HG03521 (cell line): ENCODE data around the gene TET1.
"Not testable (repeated sequence)": the region's sequence is repeated elsewhere in the genome, so short reads cannot be mapped to it uniquely, and the experiment has no call there.

Experiments
- ATAC-seq: cut with Tn5 transposase; IDR thresholded peaks from one replicate; pipeline ENCODE4 v1.9.1; 2021; ENCODE audit warnings: mild to moderate bottlenecking, moderate library complexity; ENCODE audit not compliant: unreplicated experiment

The TET1 gene

DNA sequence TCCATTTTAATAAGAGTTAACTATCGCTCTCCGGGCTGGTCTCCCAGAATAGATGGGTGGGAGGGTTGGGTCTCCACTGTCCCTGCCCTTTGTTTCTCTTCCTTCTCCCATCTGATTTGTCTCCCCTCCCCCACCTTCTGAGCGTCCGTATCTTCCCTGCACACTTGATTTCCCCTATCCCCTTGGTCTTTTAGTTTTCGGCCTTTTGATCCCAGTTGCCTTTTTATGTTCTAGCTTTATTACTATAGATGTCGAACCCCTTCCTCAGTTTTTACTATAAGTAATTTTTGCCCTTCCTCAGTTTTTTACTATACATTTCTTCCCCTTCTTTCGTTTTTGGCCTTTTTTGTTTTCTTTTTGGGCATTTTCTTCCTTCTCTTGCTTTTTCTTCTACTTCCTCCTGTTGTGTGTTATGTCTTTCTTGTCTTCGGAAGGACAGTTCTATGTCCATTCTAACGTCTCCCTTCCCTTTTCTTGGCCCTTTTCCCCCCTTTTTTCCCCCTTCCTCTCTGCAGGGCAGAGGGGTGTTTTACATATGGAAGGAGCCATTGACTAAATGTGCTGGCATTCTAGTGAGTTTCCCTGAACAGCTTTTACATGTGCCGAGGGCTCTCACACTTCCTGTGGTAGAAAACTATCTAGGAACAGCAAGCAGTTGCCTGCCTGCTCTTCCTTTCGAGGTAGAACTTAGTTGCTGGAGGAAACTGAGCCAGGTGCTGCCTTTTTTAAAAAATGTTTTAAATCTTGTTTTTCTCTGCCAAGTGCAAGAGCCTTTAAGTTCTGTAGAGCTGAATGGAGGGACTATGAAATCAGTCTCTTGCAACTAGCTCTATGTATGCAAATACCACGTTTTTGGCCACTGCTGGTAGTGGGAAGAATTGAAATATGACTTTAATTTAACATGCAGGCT, 2.8 kb downstream of the TET1 start:
- no peak for ATAC-seq

GRCh38 chr10:68564712-68565111, 4.6 kb downstream of the TET1 start:
- ATAC-seq: no peak

GRCh38 chr10:68565658-68566057, 5.5 kb downstream of the TET1 start:
- ATAC-seq: no peak

- ATAC-seq: no peak
Measured at GRCh38 chr10:68566351-68566750, 6.2 kb downstream of the TET1 start.

GRCh38 chr10:68566955-68567354, 6.8 kb downstream of the TET1 start:
- ATAC-seq: no peak

DNA sequence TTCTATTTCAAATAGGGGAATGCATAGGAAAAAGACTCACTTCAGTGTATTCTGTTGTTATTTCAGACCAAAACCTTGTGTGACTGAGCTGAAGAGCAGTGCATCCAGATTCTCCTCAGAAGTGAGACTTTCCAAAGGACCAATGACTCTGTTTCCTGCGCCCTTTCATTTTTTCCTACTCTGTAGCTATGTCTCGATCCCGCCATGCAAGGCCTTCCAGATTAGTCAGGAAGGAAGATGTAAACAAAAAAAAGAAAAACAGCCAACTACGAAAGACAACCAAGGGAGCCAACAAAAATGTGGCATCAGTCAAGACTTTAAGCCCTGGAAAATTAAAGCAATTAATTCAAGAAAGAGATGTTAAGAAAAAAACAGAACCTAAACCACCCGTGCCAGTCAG, 12.0 kb downstream of the TET1 start:
- no peak for ATAC-seq

- no peak for ATAC-seq
Measured at GRCh38 chr10:68574051-68574450, 13.9 kb downstream of the TET1 start.

GRCh38 chr10:68576118-68576517, 16.0 kb downstream of the TET1 start:
- no peak for ATAC-seq

GRCh38 chr10:68578974-68579373, 18.8 kb downstream of the TET1 start:
- ATAC-seq: no peak

- ATAC-seq: not testable (repeated sequence)
Measured at GRCh38 chr10:68584187-68584586, 24.1 kb downstream of the TET1 start.

- no peak for ATAC-seq
Measured at GRCh38 chr10:68586606-68587305, 26.6 kb downstream of the TET1 start.

GRCh38 chr10:68594405-68594804, 34.3 kb downstream of the TET1 start:
- no peak for ATAC-seq

GRCh38 chr10:68595513-68595912, 35.4 kb downstream of the TET1 start:
- ATAC-seq: no peak

DNA sequence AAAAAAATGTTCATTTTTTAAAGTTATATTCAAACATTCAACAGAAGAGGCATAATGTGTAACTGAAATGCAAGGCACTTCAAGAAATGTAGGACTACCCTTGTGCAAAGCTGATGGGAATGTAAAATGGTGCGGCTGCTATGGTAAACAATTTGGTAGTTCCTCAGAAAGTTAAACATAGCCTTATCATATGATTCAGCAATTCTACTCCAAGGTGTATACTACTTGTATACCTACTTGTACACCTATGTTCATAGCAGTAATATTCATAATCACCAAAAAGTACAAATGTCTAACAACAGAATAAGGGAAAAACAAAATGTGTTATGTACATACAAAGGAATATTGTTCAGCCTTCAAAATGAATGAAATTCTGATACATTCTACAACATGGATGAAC, 37.3 kb downstream of the TET1 start:
- no peak for ATAC-seq

GRCh38 chr10:68598978-68599770, 39.0 kb downstream of the TET1 start:
- no peak for ATAC-seq

- no peak for ATAC-seq
Measured at GRCh38 chr10:68599771-68600040, 39.6 kb downstream of the TET1 start.

DNA sequence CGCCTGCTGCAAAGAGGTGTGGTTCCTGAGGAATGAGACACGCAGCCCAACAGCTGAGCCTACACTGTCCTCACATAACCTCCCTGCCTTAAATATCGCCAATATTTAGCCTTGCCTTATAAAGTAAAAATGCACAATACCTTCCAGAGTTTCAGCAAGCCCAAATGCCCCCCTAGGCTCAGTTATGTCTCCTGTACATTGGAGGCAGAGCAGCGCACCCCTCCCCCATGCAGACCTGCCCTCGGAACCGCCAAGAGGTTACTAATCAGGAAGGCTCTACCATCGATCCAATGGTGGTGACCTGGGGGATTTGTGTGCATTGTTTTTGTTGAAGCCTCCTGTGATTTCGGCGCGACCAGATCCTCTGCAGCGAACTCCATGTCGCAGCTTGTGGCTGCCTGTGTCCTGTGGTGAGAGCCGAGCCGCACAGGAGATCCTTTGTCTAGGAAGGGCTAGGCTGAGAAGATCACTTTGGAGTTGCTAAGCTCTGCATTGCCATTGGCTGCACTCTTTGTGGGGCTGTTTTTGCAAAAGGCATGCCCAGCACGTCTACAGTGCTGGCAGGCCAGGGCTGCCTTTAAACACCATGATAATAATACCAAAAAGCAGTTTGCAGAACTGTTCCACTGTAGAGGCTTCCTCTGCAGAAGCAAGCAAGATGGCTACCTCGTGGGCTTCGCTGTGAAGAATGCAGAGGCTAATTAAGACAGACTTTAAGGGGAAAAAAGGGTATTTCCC, 40.1 kb downstream of the TET1 start:
- peak; percentile 88 for ATAC-seq

DNA sequence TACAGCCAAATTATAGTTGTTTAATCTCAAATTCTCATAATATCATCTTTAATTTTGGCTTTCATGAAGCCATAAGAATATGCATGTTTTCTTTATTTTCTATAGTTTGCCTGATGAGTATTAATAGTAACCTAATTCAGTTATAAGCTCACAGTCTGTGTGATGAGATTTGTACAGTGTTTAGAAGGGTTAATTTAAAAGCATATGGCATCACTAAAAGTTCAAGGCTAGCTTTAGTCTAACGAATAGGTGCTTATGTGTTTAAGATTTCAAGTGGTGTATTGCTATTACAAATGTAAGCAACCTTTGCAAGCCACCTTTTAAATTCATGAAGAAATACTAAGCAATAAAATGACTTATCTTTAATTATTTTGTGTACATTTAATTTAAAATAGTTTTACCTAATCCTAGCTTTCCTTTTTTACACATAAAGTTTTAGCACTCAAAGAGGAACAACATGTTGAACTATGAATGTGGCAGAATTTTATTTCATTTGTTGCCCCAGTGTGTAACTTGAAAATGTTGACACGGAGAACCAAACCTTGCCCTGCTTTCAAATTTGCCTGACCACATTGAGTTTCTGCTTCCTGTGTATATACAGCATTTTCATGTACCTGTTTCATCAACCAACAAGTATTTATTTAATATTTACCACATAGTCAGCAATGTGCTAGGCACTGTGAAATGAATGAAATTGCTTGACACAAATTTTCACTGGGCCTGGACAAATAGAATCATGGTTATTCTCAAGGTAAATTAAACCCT, 41.5 kb downstream of the TET1 start:
- ATAC-seq: no peak

DNA sequence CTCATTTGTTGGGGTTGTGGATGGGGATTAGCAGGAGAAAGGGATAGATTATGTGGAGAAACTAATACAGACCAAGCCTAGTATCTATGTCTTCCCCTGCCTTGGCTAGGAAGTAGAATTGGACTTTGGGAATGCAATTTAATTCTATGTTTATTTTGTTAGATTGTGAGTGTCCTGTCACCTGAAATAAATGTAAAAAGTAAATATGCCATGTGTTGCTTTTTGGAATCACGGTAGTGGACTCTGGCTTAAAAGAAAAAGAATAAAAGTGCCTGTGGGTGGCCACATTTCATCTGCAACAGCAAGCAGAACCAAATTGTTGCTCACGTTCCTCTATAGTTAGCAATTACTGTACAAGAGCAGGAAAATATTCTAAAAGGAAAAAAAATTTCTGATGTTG, 42.3 kb downstream of the TET1 start:
- ATAC-seq: no peak

GRCh38 chr10:68603766-68604165, 43.6 kb downstream of the TET1 start:
- no peak for ATAC-seq
